ENCODE results near the gene PCDHGA3. TPM values are rescaled to one million over a fixed set of nuclear protein-coding genes. Genes with fewer than 3 reads are reported as not detected.
"Not testable (repeated sequence)": the region's sequence is repeated elsewhere in the genome, so short reads cannot be mapped to it uniquely, and the experiment has no call there.

Gene PCDHGA3
- total RNA-seq, 1 donor from 2014 or later, result not detected

- H3K27me3 Mint-ChIP-seq (ENCODE audit: unreplicated experiment), result no peaks in the 10 kb centered on the region
- H3K27ac Mint-ChIP-seq (ENCODE audit: unreplicated experiment), result no peak overlapping the region
- H3K36me3 Mint-ChIP-seq (ENCODE audit: unreplicated experiment), result peaks cover 9% of the 10 kb centered on the region
- no peak for DNase-seq (ENCODE audit: extremely low spot score, unreplicated experiment)
- H3K9me3 Mint-ChIP-seq (ENCODE audit: unreplicated experiment), result peaks cover 30% of the 10 kb centered on the region
- TF ChIP-seq CTCF (IDR thresholded peaks at IDR 0.05), result no peak
- H3K4me3 Mint-ChIP-seq (ENCODE audit: unreplicated experiment), result no peak overlapping the region
- H3K4me1 Mint-ChIP-seq (ENCODE audit: unreplicated experiment), result no peaks in the 10 kb centered on the region
Observed at GRCh38 chr5:141393267-141393666, 49.6 kb downstream of the PCDHGA3 start.

- not testable (repeated sequence) for H3K36me3 Mint-ChIP-seq (ENCODE audit: unreplicated experiment)
Observed at GRCh38 chr5:141394401-141395187, 51.0 kb downstream of the PCDHGA3 start.

More at GRCh38 chr5:141394401-141395187, 51.0 kb downstream of the PCDHGA3 start:
- not testable (repeated sequence) for H3K4me1 Mint-ChIP-seq (ENCODE audit: unreplicated experiment); H3K27ac Mint-ChIP-seq (ENCODE audit: unreplicated experiment); H3K4me3 Mint-ChIP-seq (ENCODE audit: unreplicated experiment); H3K27me3 Mint-ChIP-seq (ENCODE audit: unreplicated experiment); DNase-seq (ENCODE audit: extremely low spot score, unreplicated experiment)
- H3K9me3 Mint-ChIP-seq (ENCODE audit: unreplicated experiment), result peaks cover 23% of the 10 kb centered on the region

Other genes starting within 250 kb of the PCDHGA3 start
- 91.5 and 92.7 TPM in 2 replicates for gene PCDHB2, start 249.2 kb upstream of the PCDHGA3 start, total RNA-seq
- 8.8 and 11.1 TPM in 2 replicates for gene PCDHB3, start 243.4 kb upstream of the PCDHGA3 start, total RNA-seq
- gene PCDHB4, start 222.0 kb upstream of the PCDHGA3 start, total RNA-seq, result 2.9 and 4.1 TPM in 2 replicates
- 6.4 and 7.5 TPM in 2 replicates for gene PCDHB5, start 208.6 kb upstream of the PCDHGA3 start, total RNA-seq
- 1.4 and 1.6 TPM in 2 replicates for gene PCDHB6, start 193.8 kb upstream of the PCDHGA3 start, total RNA-seq
- gene PCDHB7, start 171.2 kb upstream of the PCDHGA3 start, total RNA-seq, result 1.1 and 1.2 TPM in 2 replicates
- gene PCDHB8, start 166.0 kb upstream of the PCDHGA3 start, total RNA-seq, result 0.81 and 1.1 TPM in 2 replicates
- 9.0 and 10.8 TPM in 2 replicates for gene PCDHB16, start 161.4 kb upstream of the PCDHGA3 start, total RNA-seq
- gene PCDHB9, start 156.7 kb upstream of the PCDHGA3 start, total RNA-seq, result 3.4 and 4.3 TPM in 2 replicates
- 7.8 and 8.2 TPM in 2 replicates for gene PCDHB10, start 151.5 kb upstream of the PCDHGA3 start, total RNA-seq
- 1.9 and 2.4 TPM in 2 replicates for gene PCDHB11, start 144.2 kb upstream of the PCDHGA3 start, total RNA-seq
- gene PCDHB12, start 135.1 kb upstream of the PCDHGA3 start, total RNA-seq, result 1.9 and 2.2 TPM in 2 replicates
- gene PCDHB13, start 129.9 kb upstream of the PCDHGA3 start, total RNA-seq, result 2.2 and 2.4 TPM in 2 replicates
- 8.8 and 9.0 TPM in 2 replicates for gene PCDHB14, start 120.5 kb upstream of the PCDHGA3 start, total RNA-seq
- 4.3 and 4.4 TPM in 2 replicates for gene PCDHB15, start 98.4 kb upstream of the PCDHGA3 start, total RNA-seq
- 0.50 and 0.81 TPM in 2 replicates for gene SLC25A2, start 39.8 kb upstream of the PCDHGA3 start, total RNA-seq
- 78.7 and 83.8 TPM in 2 replicates for gene TAF7, start 23.0 kb upstream of the PCDHGA3 start, total RNA-seq
- 0.13 TPM in 1 of 2 replicates, not detected in the other for gene PCDHGA1, start 13.3 kb upstream of the PCDHGA3 start, total RNA-seq
- 0.21 TPM in 1 of 2 replicates, not detected in the other for gene PCDHGA2, start 5.1 kb upstream of the PCDHGA3 start, total RNA-seq
- gene PCDHGB1, start 6.3 kb downstream of the PCDHGA3 start, total RNA-seq, result 1.4 and 1.8 TPM in 2 replicates
- gene PCDHGA4, start 11.2 kb downstream of the PCDHGA3 start, total RNA-seq, result 0.27 and 0.47 TPM in 2 replicates
- gene PCDHGB2, start 16.2 kb downstream of the PCDHGA3 start, total RNA-seq, result 0.50 and 0.59 TPM in 2 replicates
- 0.13 and 0.16 TPM in 2 replicates for gene PCDHGA5, start 20.3 kb downstream of the PCDHGA3 start, total RNA-seq
- gene PCDHGB3, start 26.4 kb downstream of the PCDHGA3 start, total RNA-seq, result 0.19 and 0.29 TPM in 2 replicates
- 0.18 and 0.21 TPM in 2 replicates for gene PCDHGA6, start 30.1 kb downstream of the PCDHGA3 start, total RNA-seq
- gene PCDHGA7, start 38.9 kb downstream of the PCDHGA3 start, total RNA-seq, result 0.11 TPM in 1 of 2 replicates, not detected in the other
- 10.8 and 11.9 TPM in 2 replicates for gene PCDHGB4, start 43.9 kb downstream of the PCDHGA3 start, total RNA-seq
- gene PCDHGA8, start 48.8 kb downstream of the PCDHGA3 start, total RNA-seq, result 0.34 and 0.51 TPM in 2 replicates
- gene PCDHGB5, start 54.1 kb downstream of the PCDHGA3 start, total RNA-seq, result 0.97 and 1.3 TPM in 2 replicates
- gene PCDHGA9, start 58.9 kb downstream of the PCDHGA3 start, total RNA-seq, result 1.6 and 1.9 TPM in 2 replicates
- 70.2 and 71.5 TPM in 2 replicates for gene PCDHGB6, start 64.2 kb downstream of the PCDHGA3 start, total RNA-seq
- 22.4 and 24.0 TPM in 2 replicates for gene PCDHGA10, start 69.2 kb downstream of the PCDHGA3 start, total RNA-seq
- 6.2 and 8.8 TPM in 2 replicates for gene PCDHGB7, start 73.8 kb downstream of the PCDHGA3 start, total RNA-seq
- 1.9 and 2.2 TPM in 2 replicates for gene PCDHGA11, start 77.2 kb downstream of the PCDHGA3 start, total RNA-seq
- gene PCDHGA12, start 86.7 kb downstream of the PCDHGA3 start, total RNA-seq, result 2.0 and 2.1 TPM in 2 replicates
- 92.4 and 99.9 TPM in 2 replicates for gene PCDHGC3, start 132.1 kb downstream of the PCDHGA3 start, total RNA-seq
- 2.8 and 3.7 TPM in 2 replicates for gene PCDHGC4, start 141.2 kb downstream of the PCDHGA3 start, total RNA-seq
- gene PCDHGC5, start 145.3 kb downstream of the PCDHGA3 start, total RNA-seq, result 1.4 and 1.9 TPM in 2 replicates

All from osteocyte (in vitro differentiated cells).